ENCODE results near the gene DNAJC1. TPM values are rescaled to one million over a fixed set of nuclear protein-coding genes. Genes with fewer than 3 reads are reported as not detected.
A peak's percentile ranks its signal among the peaks of the same experiment; 100 is the strongest.

DNAJC1 gene
- total and polyA plus RNA-seq, 10 of the 15 experiments (the other 5 are each of a cell fraction or from before 2014, with no cell fraction given) = 2.5 to 39.3 (median 20.4) TPM

GRCh38 chr10:21895932-21896331 lies 107.6 kb downstream of the DNAJC1 start:
- WGBS (ENCODE audit: insufficient coverage, insufficient replicate concordance, low lambda C conversion rate, missing lambda C conversion rate) = 83% methylated on average over 1 of the region's 1 CpG
- Histone ChIP-seq H4K20me1 (ENCODE audit: control insufficient read depth, insufficient read depth) (no peaks in the 10 kb centered on the region), H3K9me3 (replicated peaks; ENCODE audit: control insufficient read depth, insufficient read depth, low read length) (peaks cover 7% of the 10 kb centered on the region), H3K4me2 (ENCODE audit: control insufficient read depth, insufficient read depth) (no peak overlapping the region), H3K27me3 (replicated peaks in 1 of 2; ENCODE audit: control insufficient read depth in 2 of 2, insufficient read depth in 2 of 2, low read length in 1 of 2) (no peaks in the 10 kb centered on the region), H3K9ac (ENCODE audit: control insufficient read depth, insufficient read depth, low read length) (no peak overlapping the region; the same call in 1 of the 2 replicates), H3K4me3 (no peak overlapping the region), H3K36me3 (ENCODE audit: control insufficient read depth in 2 of 2, insufficient read depth in 2 of 2, low read length in 1 of 2) (peaks cover 0 to 3% of the 10 kb centered on the region in 2 experiments; a peak in 3 of 4 replicates), H3K79me2 (ENCODE audit: control insufficient read depth, insufficient read depth, low read length) (no peaks in the 10 kb centered on the region), H2AFZ (ENCODE audit: control insufficient read depth, low read depth, low read length) (no peak overlapping the region), H3K27ac (ENCODE audit: control insufficient read depth, insufficient read depth) (peak overlapping the region; percentile 54), H3K4me1 (ENCODE audit: control insufficient read depth, insufficient read depth, low read length) (peaks cover 21% of the 10 kb centered on the region)
- TF ChIP-seq RUNX3 (IDR thresholded peaks at IDR 0.05; ENCODE audit: low read length) (0 out of 2 replicates have a peak, but pooled peaks have one; percentile 31), USF1 (IDR thresholded peaks at IDR 0.05; ENCODE audit: borderline replicate concordance, extremely low read length, insufficient read depth, low read depth, low read length) (no peak)
- no TSS peak for BruUV-seq (replicated peaks)
- in situ Hi-C loops (cut with MboI) (no loop called here), intact Hi-C loops (cut with micrococcal nuclease; ENCODE audit: unreplicated experiment) (no loop called here)
- SMC1A ChIA-PET (ENCODE audit: uncharacterized antibody, unreplicated experiment) = no interaction called here
- RAD21 ChIA-PET (ENCODE audit: unreplicated experiment) = no interaction called here
- CTCF ChIA-PET = no interaction called here
- FAIRE-seq (no peak), ATAC-seq (peak; percentile 30; the same call in 2 of the 3 replicates), DNase-seq (ENCODE audit: low read depth, low spot score) (no peak)
- POLR2A ChIA-PET = no interaction called here

DNA sequence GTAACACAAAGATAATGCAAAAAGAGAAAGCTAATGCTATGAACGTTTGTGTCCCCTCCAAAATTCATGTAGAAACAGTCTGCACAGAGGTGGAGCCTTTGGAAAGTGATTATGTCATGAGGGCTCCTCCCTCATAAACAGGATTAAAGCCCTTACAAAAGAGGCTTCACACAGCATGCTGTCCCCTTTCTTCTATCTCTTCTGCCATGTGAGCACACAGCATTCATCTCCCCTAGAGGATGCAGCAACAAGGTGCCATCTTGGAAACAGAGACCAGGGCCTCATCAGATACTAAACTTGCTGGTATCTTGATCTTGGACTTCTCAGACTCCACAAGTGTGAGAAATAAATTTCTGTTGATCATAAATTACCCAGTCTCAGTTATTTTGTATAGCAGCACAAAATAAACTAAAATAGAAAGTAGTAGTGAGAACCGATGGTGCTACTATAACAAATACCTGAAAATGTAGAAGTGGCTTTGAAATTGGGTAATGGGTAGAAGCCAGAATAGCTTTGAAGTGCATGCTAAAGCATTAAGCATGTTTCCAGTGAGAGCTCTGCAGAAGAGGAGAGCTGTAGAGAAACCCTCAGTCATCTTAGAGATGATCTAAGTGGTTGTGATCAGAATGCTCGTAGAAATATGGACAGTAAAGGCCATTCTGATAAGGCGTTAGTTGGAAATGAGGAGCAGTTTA lies 108.7 kb downstream of the DNAJC1 start:
- SMC1A ChIA-PET (ENCODE audit: uncharacterized antibody, unreplicated experiment) = interaction anchor here (0.6 kb wide), 1 partner anchor 322 kb away, joined by 4 read pairs; no protein-coding TSS in a partner anchor
- Histone ChIP-seq H3K4me1 (ENCODE audit: control insufficient read depth, insufficient read depth, low read length) (peaks cover 28% of the 10 kb centered on the region), H3K36me3 (ENCODE audit: control insufficient read depth in 2 of 2, insufficient read depth in 2 of 2, low read length in 1 of 2) (peaks cover 0 to 3% of the 10 kb centered on the region in 2 experiments), H3K79me2 (ENCODE audit: control insufficient read depth, insufficient read depth, low read length) (no peaks in the 10 kb centered on the region), H3K27ac (ENCODE audit: control insufficient read depth, insufficient read depth) (peak overlapping the region; percentile 49), H3K4me2 (ENCODE audit: control insufficient read depth, insufficient read depth) (peak overlapping the region; percentile 56), H3K9me3 (replicated peaks; ENCODE audit: control insufficient read depth, insufficient read depth, low read length) (peaks cover 7% of the 10 kb centered on the region), H3K27me3 (replicated peaks in 1 of 2; ENCODE audit: control insufficient read depth in 2 of 2, insufficient read depth in 2 of 2, low read length in 1 of 2) (no peaks in the 10 kb centered on the region), H4K20me1 (ENCODE audit: control insufficient read depth, insufficient read depth) (no peaks in the 10 kb centered on the region), H3K4me3 (0 out of 2 replicates have a peak overlapping the region, but pooled peaks have one; percentile 5), H3K9ac (ENCODE audit: control insufficient read depth, insufficient read depth, low read length) (0 out of 2 replicates have a peak overlapping the region, but pooled peaks have one; percentile 8), H2AFZ (ENCODE audit: control insufficient read depth, low read depth, low read length) (peak overlapping the region; percentile 15; the same call in 1 of the 2 replicates)
- intact Hi-C loops (cut with micrococcal nuclease; ENCODE audit: unreplicated experiment) (no loop called here), in situ Hi-C loops (cut with MboI) (no loop called here)
- POLR2A ChIA-PET = no interaction called here
- no peak for DNase-seq (ENCODE audit: low read depth, low spot score)
- no peak for FAIRE-seq
- peak; percentile 73 for ATAC-seq
- 77% methylated on average over 4 of the region's 4 CpGs for WGBS (ENCODE audit: insufficient coverage, insufficient replicate concordance, low lambda C conversion rate, missing lambda C conversion rate)
- RAD21 ChIA-PET (ENCODE audit: unreplicated experiment) = no interaction called here
- BruUV-seq (replicated peaks) = no TSS peak
- CTCF ChIA-PET = no interaction called here
- TF ChIP-seq KDM1A (IDR thresholded peaks at IDR 0.05; ENCODE audit: borderline replicate concordance) (no peak), SMAD1 (IDR thresholded peaks at IDR 0.05; ENCODE audit: low read depth, partially characterized antibody) (no peak), TCF7 (IDR thresholded peaks at IDR 0.05; ENCODE audit: borderline replicate concordance) (0 out of 2 replicates have a peak, but pooled peaks have one; percentile 8), NFIC (IDR thresholded peaks at IDR 0.05; ENCODE audit: low read depth, low read length) (no peak), EED (IDR thresholded peaks at IDR 0.05; ENCODE audit: low read depth) (no peak), MEF2A (IDR thresholded peaks at IDR 0.05; ENCODE audit: insufficient read depth, low read depth, low read length) (0 out of 2 replicates have a peak, but pooled peaks have one; percentile 17), MAX (IDR thresholded peaks at IDR 0.05; ENCODE audit: low read depth, low read length) (no peak), ATF7 (IDR thresholded peaks at IDR 0.05; ENCODE audit: low read depth) (no peak)
- TF ChIP-seq, protein P1, sequence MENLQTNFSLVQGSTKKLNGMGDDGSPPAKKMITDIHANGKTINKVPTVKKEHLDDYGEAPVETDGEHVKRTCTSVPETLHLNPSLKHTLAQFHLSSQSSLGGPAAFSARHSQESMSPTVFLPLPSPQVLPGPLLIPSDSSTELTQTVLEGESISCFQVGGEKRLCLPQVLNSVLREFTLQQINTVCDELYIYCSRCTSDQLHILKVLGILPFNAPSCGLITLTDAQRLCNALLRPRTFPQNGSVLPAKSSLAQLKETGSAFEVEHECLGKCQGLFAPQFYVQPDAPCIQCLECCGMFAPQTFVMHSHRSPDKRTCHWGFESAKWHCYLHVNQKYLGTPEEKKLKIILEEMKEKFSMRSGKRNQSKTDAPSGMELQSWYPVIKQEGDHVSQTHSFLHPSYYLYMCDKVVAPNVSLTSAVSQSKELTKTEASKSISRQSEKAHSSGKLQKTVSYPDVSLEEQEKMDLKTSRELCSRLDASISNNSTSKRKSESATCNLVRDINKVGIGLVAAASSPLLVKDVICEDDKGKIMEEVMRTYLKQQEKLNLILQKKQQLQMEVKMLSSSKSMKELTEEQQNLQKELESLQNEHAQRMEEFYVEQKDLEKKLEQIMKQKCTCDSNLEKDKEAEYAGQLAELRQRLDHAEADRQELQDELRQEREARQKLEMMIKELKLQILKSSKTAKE (IDR thresholded peaks at IDR 0.05; ENCODE audit: low read depth, poor library complexity, severe bottlenecking) = no peak
- TF ChIP-seq, protein P2, sequence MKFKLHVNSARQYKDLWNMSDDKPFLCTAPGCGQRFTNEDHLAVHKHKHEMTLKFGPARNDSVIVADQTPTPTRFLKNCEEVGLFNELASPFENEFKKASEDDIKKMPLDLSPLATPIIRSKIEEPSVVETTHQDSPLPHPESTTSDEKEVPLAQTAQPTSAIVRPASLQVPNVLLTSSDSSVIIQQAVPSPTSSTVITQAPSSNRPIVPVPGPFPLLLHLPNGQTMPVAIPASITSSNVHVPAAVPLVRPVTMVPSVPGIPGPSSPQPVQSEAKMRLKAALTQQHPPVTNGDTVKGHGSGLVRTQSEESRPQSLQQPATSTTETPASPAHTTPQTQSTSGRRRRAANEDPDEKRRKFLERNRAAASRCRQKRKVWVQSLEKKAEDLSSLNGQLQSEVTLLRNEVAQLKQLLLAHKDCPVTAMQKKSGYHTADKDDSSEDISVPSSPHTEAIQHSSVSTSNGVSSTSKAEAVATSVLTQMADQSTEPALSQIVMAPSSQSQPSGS (IDR thresholded peaks at IDR 0.05; ENCODE audit: low read length) = no peak

Measured in GM12878 (cell line).